HG03135 (cell line): Measurements from ENCODE around the gene LIFR.

Experiments
- ATAC-seq: cut with Tn5 transposase; IDR thresholded peaks from one replicate; pipeline ENCODE4 v1.9.1; 2021; ENCODE audit warnings: mild to moderate bottlenecking, moderate library complexity; ENCODE audit not compliant: unreplicated experiment

Gene LIFR

GRCh38 chr5:38468202-38468673 lies 88.2 kb downstream of the LIFR start:
- ATAC-seq, result no peak

DNA sequence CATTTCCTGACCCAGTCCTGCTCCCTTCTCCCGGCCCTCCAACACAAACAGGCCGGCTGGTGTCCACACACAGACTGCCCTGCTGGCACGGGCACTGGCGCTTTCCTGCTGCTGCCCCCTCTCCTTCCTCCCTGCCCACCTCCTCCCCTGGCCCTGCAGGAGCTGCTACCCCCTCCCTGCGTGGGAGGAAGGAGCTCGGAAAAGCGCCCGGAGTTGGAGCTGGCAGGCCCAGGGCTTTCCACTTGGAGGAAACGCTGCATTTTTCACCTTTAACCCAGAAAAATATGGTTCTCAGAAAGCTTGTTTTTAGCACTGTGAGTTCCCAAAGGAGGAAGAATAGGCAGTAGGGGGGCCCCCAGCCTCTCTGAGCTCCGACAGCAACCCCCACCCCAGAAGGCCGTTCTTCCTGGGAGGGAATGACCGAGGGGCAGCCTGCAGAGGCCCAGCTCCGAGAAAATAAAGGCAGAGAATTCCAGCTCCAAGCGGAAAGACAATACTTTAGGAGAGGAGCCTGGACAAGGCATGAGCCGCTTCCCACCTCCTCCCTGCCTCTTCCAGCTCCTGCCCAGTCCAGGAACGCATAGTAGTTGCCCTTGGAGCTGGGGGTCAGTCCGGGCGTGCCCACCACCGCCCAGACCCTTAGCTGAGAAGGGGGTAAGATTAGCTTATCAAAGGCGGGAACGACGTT lies 88.9 kb downstream of the LIFR start:
- ATAC-seq, result no peak

DNA sequence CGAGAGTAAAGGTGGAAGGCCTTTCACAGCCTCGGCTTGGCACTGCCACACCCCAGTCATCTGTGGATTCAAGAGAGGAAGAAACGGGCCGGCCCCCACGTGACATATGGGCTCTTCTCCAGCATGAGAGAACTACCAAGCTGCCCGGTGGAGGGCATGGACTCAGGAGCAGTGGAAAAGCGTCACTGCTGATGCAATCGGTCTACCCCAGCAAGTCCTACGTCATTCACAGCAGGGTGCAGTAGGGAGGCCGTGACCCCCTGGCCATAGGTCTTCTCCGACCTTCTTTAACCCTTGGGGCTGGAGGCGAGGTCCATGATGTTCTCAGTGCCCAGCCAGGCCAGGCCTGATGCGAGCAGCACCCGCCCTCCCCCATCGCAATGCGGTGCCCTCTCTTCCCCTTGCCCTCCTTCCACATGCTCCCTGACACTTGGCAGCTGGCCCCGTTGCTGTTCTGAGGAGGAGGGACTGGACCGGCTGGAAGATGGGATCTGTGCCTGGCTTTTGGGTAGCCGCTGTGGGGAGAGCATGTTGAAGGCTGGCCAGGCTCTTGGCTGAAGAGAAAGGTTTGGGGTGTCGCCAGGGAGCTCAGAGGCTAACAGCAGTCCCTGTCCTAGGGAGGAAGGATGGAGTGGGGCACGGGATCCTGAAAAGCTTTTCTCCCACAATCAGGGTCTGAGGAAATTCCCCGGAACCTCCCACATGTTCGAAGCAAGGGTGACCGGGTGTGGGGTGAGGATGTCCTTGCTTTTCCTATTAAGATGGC lies 89.8 kb downstream of the LIFR start:
- no peak for ATAC-seq

- no peak for ATAC-seq
Observed at GRCh38 chr5:38465702-38466423, 90.6 kb downstream of the LIFR start.

GRCh38 chr5:38465061-38465460 lies 91.4 kb downstream of the LIFR start:
- ATAC-seq, result no peak

GRCh38 chr5:38463634-38464521 lies 92.6 kb downstream of the LIFR start:
- ATAC-seq, result no peak

- ATAC-seq, result no peak
Observed at GRCh38 chr5:38462976-38463633, 93.3 kb downstream of the LIFR start.

GRCh38 chr5:38458174-38458573 lies 98.3 kb downstream of the LIFR start:
- no peak for ATAC-seq

DNA sequence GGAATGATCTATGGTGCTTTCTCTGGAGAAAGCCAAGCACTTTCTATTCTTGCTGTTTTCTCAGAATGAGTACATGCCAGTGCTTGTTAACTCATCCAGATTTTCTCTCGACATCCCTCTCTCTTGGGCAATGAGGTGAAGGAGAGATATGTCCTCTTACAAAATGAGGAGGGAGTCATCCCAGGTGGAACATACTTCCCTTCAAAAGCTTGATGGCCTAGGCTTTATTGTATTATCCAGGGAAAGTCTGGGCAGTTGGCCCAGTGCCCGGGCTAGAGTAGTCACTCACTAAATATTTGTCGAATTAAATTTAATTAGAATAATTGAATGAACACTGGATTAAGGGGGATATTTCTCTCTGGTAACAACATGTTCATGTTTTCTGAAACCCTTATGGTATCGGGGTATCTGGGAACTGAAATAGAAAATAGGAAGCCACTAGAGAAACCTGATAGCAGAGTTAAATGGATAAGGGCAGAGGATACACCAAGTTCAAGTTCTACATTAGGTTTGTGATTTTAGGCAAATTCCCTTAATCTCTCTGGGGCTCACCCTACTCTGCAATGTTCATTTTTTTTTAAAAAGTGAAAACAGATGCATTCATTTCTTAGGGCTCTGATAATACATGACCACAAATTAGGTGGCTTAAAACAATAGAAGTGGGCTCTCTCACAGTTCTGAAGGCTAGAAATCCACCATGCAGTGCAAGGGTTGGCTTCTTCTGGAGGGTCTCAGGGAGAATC lies 99.6 kb downstream of the LIFR start:
- ATAC-seq, result no peak

- peak; percentile 33 for ATAC-seq
Observed at GRCh38 chr5:38455796-38456330, 100.6 kb downstream of the LIFR start.

DNA sequence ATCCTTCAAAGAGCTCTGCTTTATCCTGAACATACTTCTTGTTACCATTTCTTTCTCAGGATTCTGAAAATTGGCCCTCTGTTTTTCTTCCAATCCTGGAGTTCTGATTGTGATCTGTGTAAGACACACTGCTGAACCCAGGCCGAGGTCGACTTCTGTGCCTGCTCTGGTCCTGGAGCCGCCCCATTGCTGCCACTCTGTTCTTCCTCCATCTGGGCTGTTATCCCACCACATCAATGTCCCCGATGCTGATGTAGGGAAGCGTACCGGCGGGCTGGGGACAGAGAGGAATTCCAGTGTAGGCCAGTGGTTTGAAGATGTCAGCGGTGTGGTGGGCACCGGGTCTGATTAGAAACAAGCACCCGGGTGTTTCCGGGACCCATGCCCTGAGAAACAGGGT lies 102.5 kb downstream of the LIFR start:
- peak; percentile 2 for ATAC-seq

DNA sequence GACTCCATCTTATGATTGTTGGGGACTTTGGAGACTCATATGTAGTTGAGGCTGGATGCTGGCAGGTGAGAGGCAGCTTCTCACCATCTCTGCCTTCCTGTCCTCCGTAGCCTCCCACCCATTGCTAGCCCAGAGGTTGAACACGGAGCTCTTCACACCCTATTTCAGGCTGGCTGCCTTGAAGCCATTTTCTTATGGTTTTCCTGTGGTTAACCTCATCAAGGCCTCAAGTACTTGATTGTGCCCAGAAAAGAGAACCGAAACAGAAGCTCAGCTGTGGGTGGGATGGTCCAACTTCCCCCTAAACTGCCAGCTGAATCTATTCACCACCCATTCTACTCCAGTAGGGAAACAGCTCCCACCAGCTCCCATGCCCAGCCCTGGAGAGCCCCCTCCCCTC lies 102.9 kb downstream of the LIFR start:
- ATAC-seq, result peak; percentile 97

DNA sequence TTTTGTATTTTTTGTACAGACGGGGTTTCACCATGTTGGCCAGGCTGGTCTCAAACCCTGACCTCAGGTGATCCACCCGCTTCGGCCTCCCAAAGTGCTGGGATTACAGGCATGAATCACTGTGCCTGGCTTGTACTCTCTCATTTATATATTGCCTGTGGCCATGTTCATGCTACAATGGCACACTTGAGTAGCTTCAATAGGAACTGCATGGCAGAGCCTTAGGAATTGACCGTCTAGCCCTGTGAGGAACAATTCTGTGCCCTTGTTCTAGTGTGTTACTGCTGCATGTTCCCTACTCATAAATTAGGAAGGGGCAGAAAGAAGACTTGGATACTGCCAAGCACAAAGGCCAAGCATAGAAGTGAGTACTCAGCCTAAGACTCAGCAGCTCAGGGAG lies 104.2 kb downstream of the LIFR start:
- ATAC-seq, result no peak

GRCh38 chr5:38451074-38451725 lies 105.2 kb downstream of the LIFR start:
- ATAC-seq, result no peak

- ATAC-seq, result no peak
Observed at GRCh38 chr5:38450627-38451026, 105.8 kb downstream of the LIFR start.

DNA sequence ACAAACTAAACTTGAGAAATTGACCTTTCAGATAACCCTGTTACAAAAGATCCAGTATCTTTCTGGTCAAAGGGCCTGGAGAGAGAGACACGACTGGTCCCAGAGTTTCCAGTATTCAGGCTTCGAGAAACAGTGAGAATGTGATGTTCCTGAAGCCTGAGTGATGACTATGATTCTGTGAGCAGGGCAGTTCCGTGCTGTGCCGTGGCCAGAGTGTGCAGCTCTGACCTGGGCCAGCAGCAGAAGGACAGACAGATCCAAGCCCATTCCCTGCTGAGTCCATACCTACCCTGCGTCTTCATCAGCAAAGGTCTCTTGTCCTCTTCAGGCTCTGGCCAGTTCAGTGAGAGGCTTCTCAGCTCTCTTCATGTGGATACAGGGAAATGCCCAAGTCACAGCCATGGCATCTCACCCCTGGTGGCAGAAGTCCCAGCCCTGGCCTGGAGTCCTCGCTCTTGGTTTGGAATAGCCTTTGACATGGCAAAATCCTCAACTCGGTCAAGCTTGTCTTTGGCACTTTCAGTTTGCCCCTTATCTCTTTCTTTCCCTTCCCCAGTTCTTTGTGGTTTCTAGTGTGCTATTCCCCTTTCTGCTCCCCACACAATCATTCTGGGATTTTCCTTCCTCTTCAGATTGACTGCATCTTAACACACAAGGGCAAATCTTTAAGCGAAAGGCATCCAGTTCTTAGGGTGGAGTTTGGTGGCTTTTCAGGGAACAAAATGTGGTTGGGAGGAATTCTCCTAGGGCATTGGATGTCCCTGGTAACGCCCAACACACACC lies 107.7 kb downstream of the LIFR start:
- ATAC-seq, result no peak

- no peak for ATAC-seq
Observed at GRCh38 chr5:38447786-38448185, 108.7 kb downstream of the LIFR start.

DNA sequence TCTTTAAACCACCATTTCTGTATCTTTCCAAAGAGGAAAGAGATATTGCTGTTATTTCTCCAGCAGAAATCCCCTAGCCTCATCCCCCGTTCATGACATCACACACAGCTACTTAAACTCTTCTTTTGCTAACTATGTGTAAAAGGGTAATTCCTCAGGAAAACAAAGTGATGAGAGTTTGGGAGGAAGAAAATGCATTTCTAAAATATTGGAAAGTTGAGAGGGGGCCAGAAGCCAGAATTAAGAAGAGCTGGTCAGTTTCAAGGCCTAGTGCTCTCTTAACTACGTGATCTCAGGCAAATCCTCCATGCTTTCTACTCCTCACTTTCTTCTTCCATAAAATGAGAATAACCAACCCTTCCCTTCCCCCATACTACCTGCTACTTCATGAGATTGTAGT lies 109.4 kb downstream of the LIFR start:
- ATAC-seq, result no peak
